ENCODE data around the gene SYAP1.

GRCh38 chrX:16762579-16762978 lies 43.2 kb downstream of the SYAP1 start:
- no peak for TF ChIP-seq POLR2A (IDR thresholded peaks at IDR 0.05)
- TF ChIP-seq, protein P1, sequence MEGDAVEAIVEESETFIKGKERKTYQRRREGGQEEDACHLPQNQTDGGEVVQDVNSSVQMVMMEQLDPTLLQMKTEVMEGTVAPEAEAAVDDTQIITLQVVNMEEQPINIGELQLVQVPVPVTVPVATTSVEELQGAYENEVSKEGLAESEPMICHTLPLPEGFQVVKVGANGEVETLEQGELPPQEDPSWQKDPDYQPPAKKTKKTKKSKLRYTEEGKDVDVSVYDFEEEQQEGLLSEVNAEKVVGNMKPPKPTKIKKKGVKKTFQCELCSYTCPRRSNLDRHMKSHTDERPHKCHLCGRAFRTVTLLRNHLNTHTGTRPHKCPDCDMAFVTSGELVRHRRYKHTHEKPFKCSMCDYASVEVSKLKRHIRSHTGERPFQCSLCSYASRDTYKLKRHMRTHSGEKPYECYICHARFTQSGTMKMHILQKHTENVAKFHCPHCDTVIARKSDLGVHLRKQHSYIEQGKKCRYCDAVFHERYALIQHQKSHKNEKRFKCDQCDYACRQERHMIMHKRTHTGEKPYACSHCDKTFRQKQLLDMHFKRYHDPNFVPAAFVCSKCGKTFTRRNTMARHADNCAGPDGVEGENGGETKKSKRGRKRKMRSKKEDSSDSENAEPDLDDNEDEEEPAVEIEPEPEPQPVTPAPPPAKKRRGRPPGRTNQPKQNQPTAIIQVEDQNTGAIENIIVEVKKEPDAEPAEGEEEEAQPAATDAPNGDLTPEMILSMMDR (IDR thresholded peaks at IDR 0.05), result no peak
